ENCODE data around the gene DUSP19. TPM values are rescaled to one million over a fixed set of nuclear protein-coding genes. Genes with fewer than 3 reads are reported as not detected.

DUSP19 gene
- total and polyA plus RNA-seq, 2 donors (not counting 1 experiment from before 2014, with no cell fraction given), result 0.13 to 1.7 TPM

- intact Hi-C loops (cut with micrococcal nuclease), result no loop called here
Observed at GRCh38 chr2:183031911-183032794, 46.4 kb upstream of the DUSP19 start.

More at GRCh38 chr2:183031911-183032794, 46.4 kb upstream of the DUSP19 start:
- H3K9me3 ChIP-seq (ENCODE audit: control extremely low read depth in 1 of 3, control insufficient read depth in 2 of 3, insufficient read depth in 1 of 3, low read length in 2 of 3), result peaks cover 0 to 3% (median 3%) of the 10 kb centered on the region in 3 donors
- DNase-seq, result no peak
- ATAC-seq (ENCODE audit: low read depth), result no peak
- H3K27ac ChIP-seq (ENCODE audit: low read length in 2 of 2), result no peak overlapping the region
- TF ChIP-seq EZH2 (IDR thresholded peaks at IDR 0.05; ENCODE audit: borderline replicate concordance, insufficient read depth, low read depth, low read length, poor library complexity, severe bottlenecking) (no peak), CTCF (IDR thresholded peaks at IDR 0.05) (no peak)
- peaks cover 57% of the 10 kb centered on the region for H3K27me3 Mint-ChIP-seq
- H2AFZ ChIP-seq (ENCODE audit: insufficient read depth, low read depth, low read length, poor library complexity, severe bottlenecking), result no peak overlapping the region
- no peaks in the 10 kb centered on the region for H3K79me2 ChIP-seq (ENCODE audit: control insufficient read depth, insufficient read depth, low read length)
- H3K9ac ChIP-seq (ENCODE audit: low read length), result no peak overlapping the region
- H3K4me1 ChIP-seq (ENCODE audit: control insufficient read depth in 2 of 2, insufficient read depth in 2 of 2, low read length in 2 of 2), result peaks cover 11 to 16% of the 10 kb centered on the region in 2 donors
- H3K27ac Mint-ChIP-seq, result no peak overlapping the region
- H3K9me3 Mint-ChIP-seq (ENCODE audit: insufficient read depth), result no peaks in the 10 kb centered on the region
- 100% methylated on average over 1 of the region's 4 CpGs for WGBS (ENCODE audit: insufficient coverage)
- H3K4me3 ChIP-seq (ENCODE audit: control extremely low read depth in 1 of 5, extremely low read depth in 1 of 5, insufficient read depth in 1 of 5, low read depth in 2 of 5, low read length in 4 of 5), result no peak overlapping the region
- H3K36me3 ChIP-seq (replicated peaks in 1 of 2; ENCODE audit: control extremely low read depth in 1 of 2, control insufficient read depth in 1 of 2, extremely low read depth in 1 of 2, insufficient read depth in 2 of 2, low read length in 1 of 2), result no peaks in the 10 kb centered on the region
- ChIA-PET CTCF (no interaction called here), POLR2A (no interaction called here)
- peaks cover 17% of the 10 kb centered on the region for H3K4me1 Mint-ChIP-seq
- no peak overlapping the region for H3K4me3 Mint-ChIP-seq
- H3K4me2 ChIP-seq (replicated peaks; ENCODE audit: low read depth, low read length, poor library complexity, severe bottlenecking), result no peak overlapping the region
- H3K27me3 ChIP-seq (replicated peaks in 1 of 4; ENCODE audit: control extremely low read depth in 1 of 4, control insufficient read depth in 3 of 4, insufficient read depth in 4 of 4, low read length in 3 of 4), result peaks cover 13 to 64% (median 48%) of the 10 kb centered on the region in 4 experiments
- no peaks in the 10 kb centered on the region for H4K20me1 ChIP-seq (ENCODE audit: control insufficient read depth, insufficient read depth, low read length, poor library complexity, severe bottlenecking)

All from B cell (primary cell).